Loucy (cell line): ENCODE measurements around the gene DMRTC2.
A peak's percentile ranks its signal among the peaks of the same experiment; 100 is the strongest.
"Not testable (repeated sequence)": the region's sequence is repeated elsewhere in the genome, so short reads cannot be mapped to it uniquely, and the experiment has no call there.

Experiments
- H2AFZ ChIP-seq: fragments of 200-600 bp; sonication (generic); 2 replicates; pipeline ENCODE4 v1.6.0; 2016; ENCODE audit warnings: antibody characterized with exemption, mild to moderate bottlenecking, low read length, moderate library complexity
- H3F3A ChIP-seq: fragments of 200-600 bp; 2 replicates; pipeline ENCODE4 v1.6.0; 2016; ENCODE audit warnings: antibody characterized with exemption, low read depth, mild to moderate bottlenecking
- H3K27me3 ChIP-seq: fragments of 200-600 bp; sonication (generic); 2 replicates; pipeline ENCODE4 v1.6.1; 2014; ENCODE audit warnings: low read length, mild to moderate bottlenecking; ENCODE audit not compliant: insufficient read depth, poor library complexity, severe bottlenecking
- H3K36me3 ChIP-seq: fragments of 200-600 bp; sonication (generic); 2 replicates; pipeline ENCODE4 v1.6.1; 2016; ENCODE audit warnings: low read length; ENCODE audit not compliant: insufficient read depth
- H3K4me1 ChIP-seq: fragments of 200-600 bp; sonication (generic); 2 replicates; pipeline ENCODE4 v1.5.1; 2014; ENCODE audit warnings: low read length, mild to moderate bottlenecking; ENCODE audit not compliant: insufficient read depth, poor library complexity, severe bottlenecking
- H3K4me2 ChIP-seq: fragments of 200-600 bp; sonication (generic); 2 replicates; pipeline ENCODE4 v1.6.0; 2014; ENCODE audit warnings: antibody characterized with exemption, low read length, low read depth, mild to moderate bottlenecking; ENCODE audit not compliant: poor library complexity, severe bottlenecking
- H3K4me3 ChIP-seq: fragments of 200-600 bp; sonication (generic); 2 replicates; pipeline ENCODE4 v1.5.1; 2014; ENCODE audit warnings: low read length, mild to moderate bottlenecking, mixed read lengths; ENCODE audit not compliant: poor library complexity, severe bottlenecking
- H3K79me2 ChIP-seq: fragments of 200-600 bp; sonication (generic); 2 replicates; pipeline ENCODE4 v1.6.1; 2014; ENCODE audit warnings: low read length; ENCODE audit not compliant: insufficient read depth
- H3K9ac ChIP-seq: fragments of 200-600 bp; sonication (generic); 2 replicates; pipeline ENCODE4 v1.6.0; 2014; ENCODE audit warnings: mild to moderate bottlenecking, low read depth, low read length, moderate library complexity; ENCODE audit not compliant: poor library complexity, severe bottlenecking
- H3K9me2 ChIP-seq: fragments of 200-600 bp; sonication (generic); replicated peaks from 2 replicates; pipeline ENCODE4 v1.6.1; 2016; ENCODE audit warnings: low read depth, low read length, mixed read lengths
- H3K9me3 ChIP-seq: fragments of 200-600 bp; sonication (generic); 2 replicates; pipeline ENCODE4 v1.6.1; 2014; ENCODE audit warnings: mild to moderate bottlenecking, antibody characterized with exemption, low read length, low read depth; ENCODE audit not compliant: insufficient read depth
- H4K20me1 ChIP-seq: fragments of 200-600 bp; sonication (generic); 2 replicates; pipeline ENCODE4 v1.6.0; 2014; ENCODE audit warnings: antibody characterized with exemption, low read length, mild to moderate bottlenecking; ENCODE audit not compliant: insufficient read depth, poor library complexity, severe bottlenecking
- CTCF ChIP-seq: fragments of 200-600 bp; sonication (generic); conservative IDR thresholded peaks from 2 replicates; pipeline ENCODE4 v1.5.1; 2014; ENCODE audit warnings: mild to moderate bottlenecking, antibody characterized with exemption, low read length
- EZH2phosphoT487 ChIP-seq: fragments of 200-600 bp; IDR thresholded peaks from 2 replicates; pipeline ENCODE4 v1.6.1; 2018; ENCODE audit warnings: antibody characterized with exemption, mild to moderate bottlenecking, moderate library complexity, borderline replicate concordance

DMRTC2 gene

GRCh38 chr19:41872384-41872774 is 27.5 kb downstream of the DMRTC2 start:
- H3K9ac ChIP-seq, result no peak overlapping the region
- H4K20me1 ChIP-seq, result peaks cover 30% of the 10 kb centered on the region
- TF ChIP-seq EZH2phosphoT487 (no peak), CTCF (no peak)
- H3K36me3 ChIP-seq, result peaks cover 50% of the 10 kb centered on the region; the same call in 1 of the 2 replicates
- H3K27me3 ChIP-seq, result no peaks in the 10 kb centered on the region
- no peaks in the 10 kb centered on the region for H3K9me3 ChIP-seq
- no peak overlapping the region for H3K4me3 ChIP-seq
- H3K4me2 ChIP-seq, result no peak overlapping the region
- no peaks in the 10 kb centered on the region for H3K9me2 ChIP-seq
- peaks cover 22% of the 10 kb centered on the region; the same call in 1 of the 2 replicates for H3F3A ChIP-seq
- peaks cover 21% of the 10 kb centered on the region for H3K79me2 ChIP-seq
- peaks cover 26% of the 10 kb centered on the region for H3K4me1 ChIP-seq
- H2AFZ ChIP-seq, result no peak overlapping the region

GRCh38 chr19:41872775-41873647 is 28.2 kb downstream of the DMRTC2 start:
- Histone ChIP-seq H4K20me1 (peaks cover 23% of the 10 kb centered on the region), H3K9me3 (no peaks in the 10 kb centered on the region), H3K4me2 (no peak overlapping the region), H3K36me3 (peaks cover 43% of the 10 kb centered on the region; the same call in 1 of the 2 replicates), H3K9me2 (no peaks in the 10 kb centered on the region), H3F3A (peaks cover 22% of the 10 kb centered on the region; the same call in 1 of the 2 replicates), H3K27me3 (no peaks in the 10 kb centered on the region), H3K9ac (no peak overlapping the region), H2AFZ (no peak overlapping the region), H3K4me1 (peaks cover 28% of the 10 kb centered on the region), H3K4me3 (no peak overlapping the region), H3K79me2 (peaks cover 21% of the 10 kb centered on the region)
- TF ChIP-seq EZH2phosphoT487, result no peak
- TF ChIP-seq CTCF, result peak; percentile 89

- Histone ChIP-seq H3K4me3 (peak overlapping the region; percentile 34), H3K9ac (peak overlapping the region; percentile 81), H3F3A (peaks cover 22% of the 10 kb centered on the region; the same call in 1 of the 2 replicates), H3K4me2 (peak overlapping the region; percentile 57), H3K36me3 (peaks cover 17% of the 10 kb centered on the region; the same call in 1 of the 2 replicates), H3K4me1 (peaks cover 33% of the 10 kb centered on the region), H3K79me2 (peaks cover 27% of the 10 kb centered on the region)
- not testable (repeated sequence) for H4K20me1 ChIP-seq, H3K9me2 ChIP-seq, H3K9me3 ChIP-seq, H3K27me3 ChIP-seq, H2AFZ ChIP-seq
Measured at GRCh38 chr19:41875973-41876372, 31.1 kb downstream of the DMRTC2 start.
